Heart left ventricle (tissue), 13 donors: ENCODE measurements around the gene PCDHA1.

ENCODE experiments used
- POLR2A ChIP-seq, 2 donors: fragments of 450-650 bp; IDR thresholded peaks; one replicate each; pipeline ENCODE4 v1.6.1; 2017; ENCODE audit warnings: antibody characterized with exemption in 2 of 2, mild to moderate bottlenecking in 2 of 2, moderate library complexity in 2 of 2
- TF ChIP-seq, protein P1 (sequence below), 12 donors: fragments of 200-600 bp; sonication (generic) in 4 of 12; IDR thresholded peaks; one replicate each; pipeline versions ENCODE4 v1.5.0 to v1.8.0; 2018 to 2022; ENCODE audit warnings: antibody characterized with exemption in 12 of 12, mild to moderate bottlenecking in 5 of 12
- donor health status: ischemic (EF 13 %, LVEDD 7.1; RV severe dilation, severe dysfunction).
- donor health status: DM: no; HTN: yes; CAD: no.
- donor health status: DM: no; HTN: no; CAD: no.
- donor health status: ischemic (EF 25% LVEDD 6.9; RV normal size, moderate dysfunction).
- donor health status: ischemic (EF 25% LVEDD 5.7; RV mildly dilated, moderate dysfunction).
- donor health status: ischemic (EF 35%, LVEDD 5.7; RV mildly dilated, moderate dysfunction).
- donor health status: nonischemic (EF 11% LVEDD 7.7; RV severe dilation, severe dysfunction).
- donor health status: DM: yes; HTN: yes; CAD: no.
- donor health status: PGD.
- donor health status: ischemic (EF 29% LVEDD 5.4; RV normal size, mild dysfunction).
- donor health status: nonischemic (EF 23%, LVEDD 6.1; RV moderate dilation, normal function).

DNA sequence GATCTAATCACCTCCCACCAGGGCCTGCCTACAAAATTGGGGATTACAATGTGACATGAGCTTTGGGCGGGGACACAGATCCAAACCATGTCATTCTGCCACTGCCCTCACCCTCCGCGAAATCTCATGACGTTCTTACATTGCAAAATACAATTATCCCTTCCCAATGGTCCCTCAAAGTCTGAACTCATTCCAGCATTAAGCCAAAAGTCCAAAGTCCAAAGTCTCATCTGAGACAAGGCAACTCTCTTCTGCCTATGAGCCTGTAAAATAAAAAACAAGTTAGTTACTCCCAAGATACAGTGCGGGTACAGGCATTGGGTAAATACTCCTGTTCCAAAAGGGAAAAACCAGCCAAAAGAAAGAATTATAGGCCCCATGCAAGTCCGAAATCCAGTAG is 165.7 kb downstream of the PCDHA1 start:
- TF ChIP-seq, protein P1, sequence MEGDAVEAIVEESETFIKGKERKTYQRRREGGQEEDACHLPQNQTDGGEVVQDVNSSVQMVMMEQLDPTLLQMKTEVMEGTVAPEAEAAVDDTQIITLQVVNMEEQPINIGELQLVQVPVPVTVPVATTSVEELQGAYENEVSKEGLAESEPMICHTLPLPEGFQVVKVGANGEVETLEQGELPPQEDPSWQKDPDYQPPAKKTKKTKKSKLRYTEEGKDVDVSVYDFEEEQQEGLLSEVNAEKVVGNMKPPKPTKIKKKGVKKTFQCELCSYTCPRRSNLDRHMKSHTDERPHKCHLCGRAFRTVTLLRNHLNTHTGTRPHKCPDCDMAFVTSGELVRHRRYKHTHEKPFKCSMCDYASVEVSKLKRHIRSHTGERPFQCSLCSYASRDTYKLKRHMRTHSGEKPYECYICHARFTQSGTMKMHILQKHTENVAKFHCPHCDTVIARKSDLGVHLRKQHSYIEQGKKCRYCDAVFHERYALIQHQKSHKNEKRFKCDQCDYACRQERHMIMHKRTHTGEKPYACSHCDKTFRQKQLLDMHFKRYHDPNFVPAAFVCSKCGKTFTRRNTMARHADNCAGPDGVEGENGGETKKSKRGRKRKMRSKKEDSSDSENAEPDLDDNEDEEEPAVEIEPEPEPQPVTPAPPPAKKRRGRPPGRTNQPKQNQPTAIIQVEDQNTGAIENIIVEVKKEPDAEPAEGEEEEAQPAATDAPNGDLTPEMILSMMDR (IDR thresholded peaks at IDR 0.05): no peak
- TF ChIP-seq POLR2A (IDR thresholded peaks at IDR 0.05): no peak
